GM19239 (cell line): ENCODE measurements around the gene MYORG.

Experiments
- DNase-seq: peaks from one replicate; pipeline ENCODE4 v3.0.0; 2011; ENCODE audit warnings: low spot score; ENCODE audit not compliant: insufficient read length
- FAIRE-seq: peaks from 2 replicates; lab custom pipeline; 2011; peaks lifted over from hg19 to GRCh38; lab: Jason Lieb, UNC

MYORG gene

DNA sequence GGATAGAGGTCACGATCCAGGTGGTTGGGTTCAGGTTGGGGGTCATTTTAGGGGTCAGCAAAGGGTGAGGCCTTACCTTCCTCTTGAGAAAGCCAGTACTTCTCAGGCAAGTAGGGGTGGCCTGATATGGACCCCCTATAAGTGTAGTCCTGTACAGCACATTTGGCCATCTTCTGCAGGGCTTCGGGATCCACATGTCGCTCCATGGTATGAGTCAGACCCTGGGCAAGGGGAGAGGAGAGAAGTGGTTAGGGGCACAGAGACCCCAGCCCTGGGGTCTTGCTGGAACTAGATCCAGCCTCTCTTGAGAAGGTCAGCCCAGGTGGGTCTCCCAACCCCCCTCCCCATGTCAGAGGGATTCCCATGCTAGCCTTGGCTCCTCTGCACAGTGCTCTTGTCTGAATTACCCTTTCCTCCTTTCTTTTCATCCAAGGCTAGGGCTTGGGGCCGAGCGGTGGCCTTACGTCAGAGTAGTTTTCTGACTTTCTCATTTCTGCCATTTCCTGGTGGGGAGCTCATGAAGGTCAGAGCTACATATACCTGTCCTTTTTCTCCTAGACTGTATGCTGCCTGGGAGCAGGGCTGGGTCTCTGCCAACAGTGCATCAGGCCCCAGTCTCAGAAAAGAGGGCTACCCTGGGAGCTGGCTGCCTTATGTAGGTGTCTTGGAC lies 9.0 kb upstream of the MYORG start:
- FAIRE-seq (no peak), DNase-seq (no peak)

DNA sequence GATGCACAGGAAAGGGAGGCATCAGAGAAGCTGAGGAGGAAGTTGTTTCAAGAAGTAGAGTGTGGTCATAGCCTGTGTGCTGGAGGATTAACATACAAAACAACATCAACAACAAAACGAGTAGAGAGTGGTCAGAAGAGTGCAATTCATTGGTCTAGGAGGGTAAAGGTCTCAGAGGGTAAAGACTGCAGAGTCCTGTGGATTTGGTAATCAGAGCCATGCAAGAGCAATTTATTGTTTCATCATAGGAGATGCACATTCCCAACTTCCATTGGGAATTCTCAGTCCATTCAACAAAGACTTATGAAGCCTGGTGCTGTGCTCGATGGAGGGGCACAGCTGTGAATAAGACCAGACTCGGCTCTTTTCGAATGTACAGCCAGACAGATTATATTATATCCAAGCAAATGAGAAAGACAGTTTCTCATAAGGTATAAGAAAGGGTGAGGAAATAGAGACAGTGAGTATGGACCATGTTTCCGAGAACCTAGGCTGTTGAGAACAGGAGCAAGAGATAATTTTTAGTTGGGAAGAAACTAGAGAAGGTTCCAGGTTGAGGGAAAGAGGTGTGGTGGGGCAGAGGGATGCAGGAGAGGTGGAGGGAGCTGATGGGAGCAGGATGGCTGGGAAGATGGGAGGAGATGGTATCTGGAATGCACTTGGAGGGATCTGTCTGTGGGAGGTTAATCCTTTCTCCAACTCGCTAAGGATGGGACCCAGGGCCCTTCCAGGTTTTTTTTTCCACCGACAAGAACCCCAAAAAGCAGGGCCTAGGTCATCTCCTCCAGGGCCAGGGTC lies 7.9 kb upstream of the MYORG start:
- FAIRE-seq (no peak), DNase-seq (no peak)

DNA sequence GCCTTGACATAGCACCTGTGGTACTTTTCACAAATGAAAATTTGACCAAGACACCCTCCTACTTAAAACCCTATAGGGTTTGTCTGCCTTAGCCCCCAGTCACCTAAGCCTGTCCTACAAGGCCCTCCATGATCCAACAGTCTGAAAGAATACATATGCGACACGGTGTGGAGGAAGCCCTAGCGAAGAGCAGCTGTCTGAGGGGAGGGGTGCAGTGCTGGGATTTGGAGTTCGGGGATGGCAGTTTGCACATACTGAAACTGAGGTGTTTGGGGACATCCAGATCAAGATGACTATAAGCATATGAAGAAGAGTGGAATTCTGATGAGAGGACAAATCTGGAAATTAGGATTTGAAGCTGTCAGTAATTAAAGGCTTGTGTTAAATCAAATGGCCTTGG lies 7.2 kb upstream of the MYORG start:
- DNase-seq = no peak
- FAIRE-seq = no peak

DNA sequence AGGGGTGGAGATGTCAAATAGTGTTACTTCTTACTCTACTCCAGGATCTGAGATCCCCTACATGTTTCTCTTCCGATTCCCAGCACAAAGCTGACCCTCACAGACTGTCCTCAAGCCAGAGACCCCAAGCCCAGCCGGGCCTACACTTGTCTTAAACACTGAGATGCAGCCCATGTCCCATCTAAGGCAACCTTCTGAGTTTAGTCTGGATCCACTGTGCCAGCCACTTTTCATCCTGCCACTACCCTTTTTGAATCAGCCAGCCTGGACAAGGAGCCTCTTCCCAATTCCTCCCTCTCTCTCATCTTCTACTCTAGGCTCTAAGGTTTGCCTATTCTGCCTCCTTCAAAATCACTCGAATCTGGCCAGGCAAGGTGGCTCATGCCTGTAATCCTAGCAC lies 6.2 kb upstream of the MYORG start:
- FAIRE-seq = no peak
- no peak for DNase-seq

DNA sequence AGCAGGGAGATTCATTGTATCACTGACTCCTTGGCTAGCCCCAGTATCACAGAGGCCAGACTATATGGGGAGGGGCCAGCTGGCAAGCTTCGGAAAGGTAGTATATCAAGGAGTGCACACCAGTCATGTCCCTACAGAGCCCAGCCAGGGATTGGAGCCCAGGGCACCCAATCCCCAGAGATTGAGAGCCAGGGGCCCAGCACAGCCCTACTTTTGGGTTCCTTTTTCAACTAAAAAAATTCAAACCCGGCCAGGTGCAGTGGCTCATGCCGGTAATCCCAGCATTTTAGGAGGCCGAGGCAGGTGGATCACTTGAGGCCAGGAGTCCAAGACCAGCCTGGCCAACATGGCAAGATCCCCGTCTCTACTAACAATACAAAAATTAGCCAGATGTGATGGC lies 5.4 kb upstream of the MYORG start:
- DNase-seq = no peak
- FAIRE-seq = no peak

DNA sequence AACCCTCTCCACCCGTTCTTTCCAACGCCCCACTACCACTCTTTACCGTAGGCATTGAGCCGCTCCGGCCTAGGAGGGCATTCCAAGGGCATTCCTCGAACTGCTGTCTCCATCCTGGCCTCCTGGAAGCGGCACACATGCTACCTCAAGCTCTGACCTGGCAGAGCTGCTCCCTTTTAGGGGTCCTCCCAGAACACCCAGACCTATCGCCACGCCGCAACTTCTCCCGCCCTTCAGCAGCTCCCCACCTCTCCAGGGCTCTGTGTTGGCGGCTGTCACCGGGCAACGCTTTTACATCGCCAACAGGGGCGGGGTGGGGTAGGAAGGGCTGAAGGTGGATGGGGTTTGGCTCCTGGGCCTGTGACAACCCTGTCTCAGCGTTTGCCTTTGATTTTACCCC lies 4.6 kb upstream of the MYORG start:
- no peak for DNase-seq
- FAIRE-seq = no peak

DNA sequence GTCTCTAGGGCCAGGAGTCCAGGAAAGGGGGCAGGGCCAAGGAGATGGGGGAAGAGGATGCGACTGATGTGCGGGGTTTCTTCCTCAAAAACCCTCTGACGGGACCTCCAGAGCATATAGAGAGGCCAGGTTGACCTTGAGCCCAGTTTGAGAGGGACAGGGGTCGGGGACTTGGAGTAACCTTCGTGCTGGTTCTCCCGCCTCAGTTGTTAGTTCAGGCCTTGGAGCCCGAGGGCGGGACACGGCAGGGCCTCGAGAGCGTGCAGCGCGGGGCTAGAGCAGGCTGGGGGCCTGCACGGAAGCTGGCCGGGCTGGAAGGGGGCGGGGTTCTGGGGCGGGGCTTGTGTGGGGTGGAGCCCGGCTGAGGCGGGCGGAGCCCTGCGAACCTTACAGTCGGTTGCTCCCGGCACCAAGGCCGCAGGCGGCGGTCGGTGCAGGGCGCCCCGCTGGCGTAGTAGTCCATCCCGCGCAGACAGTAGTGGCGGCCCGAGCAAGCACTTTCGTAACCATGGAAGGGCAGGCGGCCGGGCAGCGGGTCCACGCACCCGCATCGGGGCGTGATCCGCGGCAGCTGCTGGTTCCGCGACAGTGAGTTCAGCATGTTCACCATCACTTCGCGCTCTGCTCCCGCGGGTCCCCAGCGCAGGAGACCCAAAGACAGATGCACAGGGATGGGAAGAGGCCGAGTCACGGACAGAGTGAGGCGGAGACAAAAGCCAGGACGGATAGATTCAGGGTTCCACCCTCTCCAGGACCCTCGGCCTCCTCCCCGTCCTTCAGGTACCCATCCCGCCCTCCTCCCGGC lies 4.0 kb upstream of the MYORG start:
- FAIRE-seq = peak; percentile 81
- peak; percentile 82 for DNase-seq

DNA sequence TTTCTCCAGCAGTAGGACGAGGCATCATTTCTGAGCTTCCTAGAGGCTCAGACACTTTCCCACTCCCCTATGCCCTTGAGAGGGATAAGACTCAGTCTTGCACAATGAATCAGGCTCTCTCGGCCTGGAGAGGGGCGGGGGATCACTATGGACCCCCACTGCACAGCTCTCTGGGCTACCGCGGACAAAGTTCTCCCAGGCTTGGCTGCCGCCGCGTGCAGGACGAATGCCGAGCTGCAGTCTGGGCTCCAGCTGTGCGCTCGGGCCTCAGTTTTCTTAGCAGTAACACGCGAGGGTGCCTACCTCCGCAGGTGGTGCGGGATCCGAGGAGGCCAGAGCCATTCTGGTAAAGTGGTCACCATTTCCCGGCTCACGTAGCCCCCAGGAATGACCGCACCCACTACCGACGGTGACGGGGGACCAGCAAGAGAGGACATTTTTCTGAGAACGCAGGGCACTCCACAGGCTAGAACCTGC lies 3.4 kb upstream of the MYORG start:
- DNase-seq = no peak

DNA sequence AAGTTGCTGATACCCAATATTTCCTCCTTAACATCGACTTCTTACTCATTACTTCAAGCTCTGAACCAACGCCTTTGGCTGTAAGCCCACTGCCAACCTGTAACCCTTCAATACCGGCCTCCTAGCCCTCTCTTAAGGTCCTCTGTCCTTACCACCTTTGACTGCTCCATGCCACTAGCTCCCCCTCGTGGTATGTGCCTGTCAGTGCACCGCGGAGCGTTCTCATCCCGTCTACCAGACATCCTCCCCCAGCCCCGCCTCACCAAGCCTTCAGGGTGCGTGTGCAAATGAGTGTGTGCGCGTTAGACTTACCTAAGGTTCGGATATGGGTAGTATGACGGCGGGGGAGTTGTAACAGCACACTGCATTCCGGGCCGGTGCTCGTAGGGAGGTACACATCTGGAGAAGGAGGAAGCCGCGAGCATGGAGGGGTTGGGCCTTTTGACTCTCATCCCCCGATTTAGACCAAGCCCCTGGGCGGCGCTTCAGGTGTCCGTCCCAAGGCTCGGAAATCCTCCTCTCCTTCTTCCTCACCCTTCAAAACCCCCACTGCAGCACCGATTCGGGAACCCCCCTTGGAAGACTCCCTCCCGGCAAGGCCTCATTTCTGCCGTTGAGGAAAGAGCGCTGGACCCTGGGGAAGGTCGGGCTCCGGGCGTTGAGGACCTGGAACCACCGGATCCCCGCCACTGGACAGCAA lies 2.8 kb upstream of the MYORG start:
- DNase-seq = peak; percentile 79
- peak; percentile 87 for FAIRE-seq

More for the DNA sequence above, 3.4 kb upstream of the MYORG start:
- no peak for FAIRE-seq

DNA sequence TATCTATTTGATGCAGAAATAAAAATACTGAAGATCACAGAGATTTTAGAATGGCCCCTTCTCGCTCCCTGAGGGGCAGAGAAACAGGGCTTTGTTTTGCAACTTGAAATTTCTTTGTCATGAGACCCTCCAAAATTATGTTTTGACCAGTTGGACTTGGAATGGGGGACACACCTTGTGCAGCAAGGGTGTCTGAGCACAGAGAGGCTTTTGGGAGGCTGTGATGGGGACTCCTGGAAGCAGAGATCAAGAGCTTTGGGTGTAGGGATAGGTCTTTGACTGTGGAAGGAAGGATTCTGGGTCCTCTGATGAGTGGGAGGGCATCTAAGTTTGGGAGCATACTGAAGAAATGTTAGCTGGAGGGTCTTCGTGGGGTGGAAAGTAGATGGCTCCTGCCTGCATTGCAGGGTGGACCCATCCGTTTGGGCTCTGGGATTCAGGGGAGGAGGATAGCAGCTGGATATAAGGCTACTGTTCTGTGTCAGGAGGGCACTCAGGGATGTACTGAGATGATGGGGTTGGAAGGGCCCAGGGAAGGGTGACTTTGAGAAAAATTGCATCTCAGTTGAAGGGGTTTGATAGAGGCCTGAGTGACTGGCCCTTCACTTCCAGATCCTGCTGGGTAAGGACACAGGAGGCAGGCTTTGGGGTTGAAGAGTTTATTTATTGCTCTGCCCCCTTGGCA lies 1.8 kb upstream of the MYORG start:
- DNase-seq (no peak), FAIRE-seq (no peak)

DNA sequence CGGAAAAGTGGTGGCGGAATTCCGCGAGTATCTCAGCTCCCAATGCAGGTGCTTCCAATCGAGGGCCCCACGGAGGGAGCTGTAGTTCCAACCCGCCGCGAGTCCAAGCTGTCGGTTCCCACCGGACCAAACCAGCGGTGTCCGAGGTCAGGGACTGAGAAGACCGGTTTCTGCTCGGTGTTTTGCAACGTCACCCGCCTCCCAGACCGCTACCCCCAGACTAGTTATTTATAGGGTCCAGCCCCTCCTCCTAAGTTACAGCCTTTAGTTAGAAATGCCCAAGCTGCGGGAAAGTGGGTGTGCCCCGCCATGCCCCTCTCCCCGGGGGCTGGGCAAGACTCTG lies 677 bp upstream of the MYORG start:
- DNase-seq = no peak
- no peak for FAIRE-seq

DNA sequence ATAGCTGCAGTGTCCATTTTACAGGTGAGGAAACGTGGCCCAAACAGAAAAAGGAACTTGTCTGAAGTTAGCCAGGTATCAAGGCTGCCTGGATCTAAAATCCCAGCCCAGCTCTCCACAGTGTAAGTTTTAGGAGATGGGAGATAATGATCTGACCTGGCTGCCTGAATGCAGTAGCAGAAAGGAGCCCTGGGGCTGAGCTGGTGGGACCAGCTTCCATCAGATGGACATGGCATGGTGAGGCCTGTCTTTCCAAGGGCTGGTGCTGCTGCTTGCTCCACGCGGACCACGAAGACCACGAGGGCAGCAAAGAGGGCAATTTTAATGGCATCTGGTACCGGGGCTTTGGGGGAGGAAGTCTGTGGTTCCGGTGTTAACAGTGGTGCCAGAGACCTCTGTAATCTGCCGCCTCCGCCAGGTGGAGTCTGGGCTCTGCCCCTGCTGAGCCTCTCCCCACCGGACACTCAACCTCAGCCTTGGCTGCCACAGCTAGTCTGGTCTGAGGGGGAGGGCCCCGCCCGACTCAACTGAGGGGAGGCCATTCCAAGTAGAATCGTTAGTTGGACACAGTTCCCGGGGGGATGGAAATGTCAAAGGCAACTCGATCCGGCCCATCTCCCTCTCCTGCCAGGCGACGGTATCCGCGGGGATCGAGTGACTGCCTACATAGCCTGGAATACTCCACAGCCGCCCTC lies 650 bp downstream of the MYORG start:
- FAIRE-seq (peak; percentile 84), DNase-seq (peak; percentile 78)

DNA sequence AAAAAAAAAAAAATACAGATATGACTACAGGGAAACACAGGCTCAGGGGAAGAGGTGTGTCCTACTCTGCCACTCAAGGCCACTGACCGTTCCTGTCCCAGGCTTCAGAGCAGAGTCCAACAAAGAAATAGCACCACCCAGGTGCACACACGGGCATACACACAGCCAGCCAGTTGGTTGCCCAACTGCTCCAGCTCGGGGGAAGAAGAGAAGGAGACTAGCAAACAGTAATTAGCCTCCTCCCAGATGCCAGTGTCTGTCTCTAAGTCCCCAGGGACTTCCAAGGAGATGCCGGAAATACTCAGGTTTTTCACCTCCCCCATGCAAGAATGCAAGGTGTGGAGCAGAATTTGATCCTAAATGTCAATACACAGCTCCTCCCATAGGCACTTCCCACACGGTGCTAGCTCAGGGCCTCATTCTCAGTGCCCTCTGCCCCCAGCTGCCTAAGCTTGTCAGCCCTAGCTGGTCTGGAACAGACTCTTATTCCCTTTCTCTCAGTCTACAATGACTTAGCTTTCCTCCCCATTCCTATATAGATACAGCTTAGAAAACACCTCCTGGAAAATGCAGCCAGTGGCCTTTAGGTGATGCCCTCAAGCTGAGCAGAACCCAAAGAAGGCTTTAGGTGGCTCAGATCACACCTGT lies 1.7 kb downstream of the MYORG start:
- DNase-seq (no peak), FAIRE-seq (no peak)

DNA sequence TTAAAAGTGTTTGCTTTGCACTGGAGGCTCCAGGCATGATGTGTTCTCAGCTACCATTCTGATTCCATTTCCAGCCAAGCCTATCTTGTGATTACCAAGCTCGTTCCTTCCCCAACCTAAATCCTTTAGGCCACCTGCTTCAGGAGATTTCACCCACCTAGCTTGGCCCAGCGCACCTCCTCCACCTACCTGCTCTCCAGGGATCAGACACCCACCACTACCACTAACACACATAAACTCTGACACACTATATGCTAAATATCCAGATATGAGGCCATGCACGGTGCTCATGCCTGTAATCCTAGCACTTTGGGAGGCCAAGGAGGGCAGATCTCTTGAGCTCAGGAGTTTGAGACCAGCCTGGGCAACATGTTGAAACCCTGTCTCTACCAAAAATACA lies 2.4 kb downstream of the MYORG start:
- FAIRE-seq (no peak), DNase-seq (no peak)

DNA sequence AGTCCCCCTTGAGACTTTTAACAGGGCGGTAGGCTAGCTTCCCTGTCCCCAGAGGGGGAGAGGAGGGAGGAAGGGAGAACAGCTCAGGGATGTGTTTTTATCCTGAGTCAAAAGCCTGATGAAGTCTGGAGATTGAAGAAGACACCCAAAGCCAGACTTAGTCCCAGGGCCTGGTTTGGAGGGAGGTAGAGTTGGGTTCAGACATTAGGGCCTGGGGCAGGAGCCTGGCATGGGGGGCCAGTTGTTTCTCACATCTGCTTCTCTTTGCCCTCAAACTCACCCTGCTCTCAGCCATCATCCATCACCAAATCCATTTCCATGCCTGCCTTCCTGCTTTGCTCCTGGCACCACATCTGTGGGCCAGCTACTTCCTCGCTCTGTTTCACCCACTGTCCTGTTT lies 2.9 kb downstream of the MYORG start:
- no peak for FAIRE-seq
- DNase-seq = no peak

DNA sequence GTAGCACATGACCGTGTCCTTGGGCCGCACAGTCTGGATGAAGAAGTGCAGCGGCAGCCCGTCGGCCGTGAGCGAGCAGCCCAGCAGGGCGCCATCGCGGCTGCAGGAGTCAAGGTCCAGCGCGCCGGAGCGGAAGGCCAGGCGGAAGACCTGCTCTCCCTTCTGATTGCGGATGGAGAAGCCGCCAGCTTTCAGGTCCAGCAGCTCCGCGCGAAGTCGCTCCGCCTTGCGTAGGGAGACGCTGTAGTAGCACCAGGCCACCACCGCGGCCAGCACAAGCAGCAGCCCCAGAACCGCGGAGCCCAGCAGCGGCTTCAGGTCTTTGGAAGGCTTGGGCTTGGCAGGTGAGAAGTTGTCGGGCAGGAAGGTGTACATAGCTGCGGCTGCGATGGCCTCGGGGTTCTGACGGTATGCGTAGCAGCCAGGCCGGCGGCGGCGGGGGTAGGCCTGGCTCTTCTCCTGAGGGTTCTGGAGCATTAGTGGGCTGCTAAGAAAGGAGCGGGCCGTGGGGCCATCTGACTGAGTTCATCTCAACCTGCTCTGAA lies 4.2 kb downstream of the MYORG start:
- no peak for DNase-seq
- FAIRE-seq = no peak

DNA sequence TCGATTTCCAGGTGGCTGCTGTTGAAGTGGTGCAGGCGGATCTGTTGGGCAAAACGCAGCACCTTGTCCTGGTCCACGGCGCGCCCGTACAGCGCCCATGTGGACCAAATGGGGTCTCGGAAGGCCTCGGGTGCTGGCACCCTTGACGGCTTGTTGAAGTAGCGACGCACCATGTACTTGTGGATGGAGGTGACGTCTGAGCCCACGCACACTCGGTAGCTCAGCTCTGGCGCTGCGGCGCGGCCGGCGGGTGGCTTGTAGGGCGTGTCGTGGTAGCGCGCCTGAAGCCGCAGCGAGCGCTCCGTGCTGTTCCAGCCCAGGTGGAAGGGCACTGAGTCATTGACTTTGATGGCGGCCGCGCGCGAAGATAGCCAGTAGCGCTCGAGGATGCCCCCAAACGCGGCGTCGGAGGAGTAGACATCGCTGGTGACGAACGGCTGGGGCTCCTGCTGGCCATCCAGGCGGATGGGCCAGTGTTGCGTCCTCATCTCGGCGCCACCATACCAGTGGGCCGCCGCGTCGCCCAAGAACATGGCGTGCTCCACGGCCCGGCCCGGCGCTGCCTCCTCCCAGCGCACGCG lies 4.7 kb downstream of the MYORG start:
- FAIRE-seq (no peak), DNase-seq (no peak)
